GM18507 (cell line): ENCODE results near the gene DMD.

ENCODE experiments used
- DNase-seq: peaks from one replicate; pipeline ENCODE4 v3.0.0; 2011; ENCODE audit warnings: low read depth; ENCODE audit not compliant: insufficient read length; ENCODE audit errors: extremely low spot score
- FAIRE-seq: peaks from 2 replicates; lab custom pipeline; 2011; peaks lifted over from hg19 to GRCh38; lab: Jason Lieb, UNC

DMD gene

DNA sequence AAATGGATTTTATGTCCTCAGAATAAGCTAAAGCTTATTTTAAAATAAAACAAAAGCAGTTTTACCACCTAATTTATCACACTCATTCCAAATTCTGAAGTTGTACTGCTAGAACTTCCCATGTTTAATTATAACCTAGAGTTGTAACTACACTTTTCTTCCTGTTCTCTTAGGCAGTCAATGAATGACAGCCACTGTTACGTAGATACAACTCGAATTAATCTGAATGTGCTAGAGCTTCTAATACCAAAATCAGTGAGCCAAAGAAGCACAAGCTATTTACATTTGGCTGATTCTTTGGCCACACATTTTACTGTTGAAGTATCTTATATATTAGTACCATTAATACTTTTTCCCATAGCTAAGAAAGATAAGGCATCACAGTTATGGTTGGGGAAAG is 2040.6 kb downstream of the DMD start:
- no peak for DNase-seq
- no peak for FAIRE-seq

DNA sequence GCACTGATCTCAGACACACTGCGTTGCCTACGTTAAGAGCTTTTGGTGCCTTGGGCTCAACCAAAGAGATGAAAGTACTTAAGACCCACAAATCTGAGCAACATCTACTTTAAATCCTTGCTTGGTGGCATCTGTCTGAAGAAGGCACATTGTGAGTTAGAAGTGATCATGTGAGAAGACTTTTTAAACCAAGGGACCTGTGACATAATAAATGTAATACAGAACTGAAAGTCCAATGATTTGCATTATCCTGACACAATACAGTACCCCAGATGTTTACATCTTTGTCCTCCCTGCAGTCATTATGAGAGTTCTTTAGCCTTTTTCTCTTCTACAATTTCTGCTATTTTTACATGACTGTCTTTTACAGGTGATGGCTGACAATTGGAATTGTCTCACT is 2042.8 kb downstream of the DMD start:
- peak; percentile 83 for FAIRE-seq
- DNase-seq, result no peak

DNA sequence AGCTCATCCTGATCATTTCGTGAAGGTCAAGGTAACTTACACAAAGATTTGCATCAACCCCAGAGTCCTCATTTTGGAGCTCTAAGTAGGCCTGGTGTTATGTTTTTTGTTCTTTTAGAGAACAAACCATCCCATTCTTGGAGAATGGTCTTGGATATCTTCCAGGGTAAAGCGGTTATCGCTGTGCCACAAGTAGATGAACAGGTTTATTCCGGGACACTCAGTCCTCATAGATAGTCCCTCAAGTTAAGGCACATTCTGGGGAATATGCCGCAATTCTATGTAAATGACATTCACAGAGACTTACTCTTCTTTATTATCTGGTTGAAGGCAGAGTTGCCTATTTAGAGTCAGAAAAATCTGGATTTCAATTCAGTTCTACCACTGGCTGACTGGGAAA is 2044.5 kb downstream of the DMD start:
- DNase-seq (no peak), FAIRE-seq (no peak)

DNA sequence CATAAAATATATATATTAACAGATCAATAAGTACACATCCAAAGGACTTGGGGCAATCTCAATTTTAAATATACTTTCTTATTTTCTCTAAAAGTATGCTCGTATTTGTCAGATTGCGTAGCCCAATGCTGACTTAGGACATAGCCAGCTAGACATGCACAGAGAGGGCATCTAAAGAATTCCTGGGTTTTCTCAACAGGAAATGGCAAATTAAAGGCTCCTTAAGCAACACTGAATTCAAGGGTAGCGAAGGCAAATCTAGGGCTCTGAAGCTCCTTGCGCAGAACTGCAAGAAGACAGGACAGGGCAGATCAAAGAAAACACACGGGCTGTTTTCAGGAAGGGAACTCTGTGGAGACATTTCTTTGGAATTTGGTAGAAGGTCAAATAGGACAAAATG is 2044.9 kb downstream of the DMD start:
- DNase-seq (no peak), FAIRE-seq (no peak)

DNA sequence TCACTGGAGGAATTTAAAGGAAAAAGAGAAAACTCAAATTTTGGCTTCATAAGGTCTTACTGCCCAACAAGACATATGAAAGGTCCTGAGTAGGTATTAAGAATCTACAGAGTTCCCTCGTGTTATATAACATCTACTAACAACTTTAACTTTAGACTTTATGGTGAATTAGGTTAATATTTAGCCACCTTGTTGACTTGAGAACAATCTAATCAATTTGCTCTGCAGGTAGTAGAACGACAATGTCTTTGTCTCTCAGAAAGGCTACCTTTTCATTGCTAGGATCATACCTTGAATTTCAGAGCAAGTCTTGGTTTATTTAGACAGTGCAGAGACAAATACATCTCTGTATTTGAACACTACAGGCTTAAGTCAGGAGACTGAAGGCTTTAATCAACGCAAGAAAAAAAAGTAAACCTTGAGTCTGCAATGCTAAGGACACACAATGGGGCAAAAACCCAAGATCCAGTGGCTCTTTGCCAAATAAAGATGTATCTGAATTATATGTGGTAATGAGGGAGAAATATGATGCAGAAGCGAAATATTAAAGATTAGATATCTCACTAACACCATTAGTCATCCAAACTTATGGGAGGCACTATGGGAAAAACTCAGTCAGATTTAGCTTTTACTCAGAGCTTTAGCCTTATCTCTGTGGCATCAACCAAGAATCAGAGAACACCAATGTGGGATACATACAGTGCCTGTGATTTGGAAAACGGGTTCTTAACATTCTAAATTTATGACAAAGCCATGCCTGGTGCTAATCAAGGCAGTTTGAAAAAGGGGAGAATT is 2045.9 kb downstream of the DMD start:
- no peak for FAIRE-seq
- DNase-seq, result no peak

DNA sequence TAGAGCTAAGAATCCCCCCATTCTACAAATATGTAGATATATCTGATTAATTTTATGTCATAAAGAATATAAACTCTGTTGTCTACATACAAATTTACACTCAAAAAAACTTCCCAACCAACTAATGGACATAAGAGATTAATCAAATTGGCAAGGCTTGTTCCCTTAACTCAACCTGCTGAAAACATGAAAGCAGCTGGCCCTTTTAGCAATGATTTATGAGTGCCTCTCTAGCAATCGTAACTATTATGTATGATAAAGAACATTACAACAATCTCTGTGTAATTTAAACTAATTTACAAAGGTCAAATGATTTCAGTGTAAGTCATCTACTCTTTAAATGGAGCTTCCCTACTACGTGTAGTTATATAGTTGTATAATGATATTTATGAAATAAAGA is 2056.4 kb downstream of the DMD start:
- DNase-seq, result no peak
- no peak for FAIRE-seq

DNA sequence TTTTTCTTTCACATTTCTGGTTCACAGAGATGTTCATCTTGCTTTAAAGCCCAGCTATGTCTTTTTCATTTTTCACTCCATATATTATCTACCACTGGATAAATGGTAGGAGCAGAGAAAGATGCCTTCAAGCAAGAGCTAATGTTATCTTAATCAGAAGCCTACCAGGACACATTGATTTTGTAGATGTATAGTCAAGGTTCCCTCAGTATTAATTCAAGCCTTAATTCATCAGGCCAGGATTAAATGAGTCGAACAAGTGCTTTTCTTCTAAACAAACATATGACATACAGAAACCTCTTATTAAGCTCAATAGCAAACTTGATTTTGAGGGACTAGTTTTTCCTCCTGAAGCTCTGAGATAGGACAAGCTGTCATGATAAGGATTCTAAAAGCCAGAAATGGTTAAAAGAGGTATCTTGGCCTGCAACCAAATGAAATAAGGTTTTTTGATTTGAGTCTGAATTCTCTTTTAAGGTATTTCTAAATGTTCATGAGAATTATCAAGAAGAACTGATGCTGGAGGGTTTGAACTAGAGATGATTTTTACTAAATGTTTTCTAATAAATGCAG is 2057.8 kb downstream of the DMD start:
- DNase-seq (no peak), FAIRE-seq (peak; percentile 39)

DNA sequence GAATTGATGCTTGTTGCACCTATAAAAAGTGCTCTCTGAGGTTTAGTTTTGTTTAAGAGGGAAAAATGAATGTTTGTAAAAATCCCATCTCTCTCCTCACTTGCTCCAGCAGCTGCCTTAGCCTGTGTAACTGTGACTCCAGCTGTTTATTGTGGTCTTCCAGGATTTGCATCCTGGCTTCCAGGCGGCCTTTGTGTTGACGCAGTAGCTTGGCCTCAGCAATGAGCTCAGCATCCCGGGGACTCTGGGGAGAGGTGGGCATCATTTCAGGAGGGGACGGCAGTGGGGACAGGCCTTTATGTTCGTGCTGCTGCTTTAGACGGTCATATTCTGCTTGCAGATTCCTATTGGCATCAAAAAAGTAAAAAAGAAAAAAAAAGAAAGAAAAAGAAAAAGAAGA is 2064.2 kb downstream of the DMD start:
- FAIRE-seq, result no peak

DNA sequence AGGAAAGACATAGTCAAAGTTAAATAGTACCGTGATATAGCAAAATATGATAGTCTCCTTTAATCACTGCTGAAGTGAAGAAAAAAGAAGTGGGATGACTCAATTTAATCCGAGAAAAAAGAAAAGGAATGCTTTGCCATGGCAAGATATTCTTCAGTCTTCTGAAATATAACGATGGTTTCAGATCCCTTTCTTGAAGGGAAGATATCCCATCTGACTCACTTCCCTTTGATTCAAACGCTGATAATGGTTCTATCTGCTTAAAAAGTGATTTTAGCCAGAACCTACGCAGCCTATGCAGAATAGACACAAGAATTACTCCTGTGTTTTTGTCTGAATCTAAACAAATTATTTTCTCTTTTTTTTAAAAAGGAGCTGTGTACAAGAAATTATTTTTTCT is 2071.4 kb downstream of the DMD start:
- FAIRE-seq (no peak), DNase-seq (no peak)

More for the DNA sequence above, 2064.2 kb downstream of the DMD start:
- DNase-seq, result no peak

DNA sequence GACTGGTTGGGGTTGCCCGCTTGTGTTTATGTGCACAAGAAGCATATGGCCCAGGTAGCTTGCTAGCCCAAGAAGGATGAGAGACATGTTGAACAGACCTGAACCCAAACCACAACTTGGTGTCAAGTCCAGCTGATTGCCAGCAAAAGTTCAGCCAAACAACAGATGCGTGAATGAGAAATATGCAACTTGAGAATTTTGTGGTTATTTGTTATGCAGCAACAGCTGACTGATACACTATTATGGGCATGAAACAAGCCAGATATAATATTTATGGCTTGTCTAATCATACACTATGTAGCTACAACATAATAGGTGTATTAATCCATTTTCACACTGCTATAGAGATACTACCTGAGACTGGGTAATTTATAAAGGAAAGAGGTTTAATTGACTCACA is 2073.2 kb downstream of the DMD start:
- DNase-seq, result no peak
- no peak for FAIRE-seq

DNA sequence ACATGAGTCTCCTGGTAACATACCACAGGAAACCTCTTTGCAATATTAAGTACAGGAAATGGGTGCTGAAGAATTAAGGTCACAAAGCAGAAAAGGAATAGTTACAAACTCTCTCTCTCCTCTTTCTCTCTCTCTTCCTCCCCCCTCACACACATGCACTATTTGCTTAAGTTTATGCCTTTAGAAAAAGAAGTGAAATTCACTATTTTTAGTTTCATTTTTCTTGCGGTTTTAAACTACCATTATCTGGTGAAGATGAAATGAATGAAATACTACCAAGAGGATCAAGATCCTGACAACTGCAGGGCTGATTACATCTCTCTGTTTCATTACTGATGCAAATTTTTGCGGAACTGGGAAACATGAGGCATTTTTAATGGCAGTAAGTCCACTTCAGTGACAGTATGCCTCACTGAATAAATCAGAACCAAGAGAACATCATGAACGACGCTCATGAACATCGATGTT is 2075.2 kb downstream of the DMD start:
- DNase-seq, result peak; percentile 15
- FAIRE-seq, result peak; percentile 98

DNA sequence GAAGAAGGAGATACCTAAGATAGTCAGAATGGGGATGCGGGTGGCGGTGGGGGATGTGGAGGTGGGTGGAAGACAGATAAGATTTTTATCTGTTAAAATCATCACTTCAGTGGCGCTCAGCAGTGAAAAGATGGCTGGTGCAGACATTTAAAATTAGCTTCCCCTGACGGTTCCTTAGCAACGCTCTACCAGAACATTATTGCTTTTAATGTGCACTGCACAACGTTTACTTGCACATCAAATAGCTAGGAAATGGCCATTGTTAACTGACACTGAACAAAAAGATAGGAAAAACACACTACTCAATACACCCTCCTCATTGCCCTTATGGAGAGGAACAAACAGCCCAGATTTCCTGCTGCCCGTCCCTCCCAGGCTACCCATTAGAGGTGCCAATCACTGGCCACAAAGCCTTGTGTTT is 2078.5 kb downstream of the DMD start:
- FAIRE-seq (no peak), DNase-seq (no peak)

DNA sequence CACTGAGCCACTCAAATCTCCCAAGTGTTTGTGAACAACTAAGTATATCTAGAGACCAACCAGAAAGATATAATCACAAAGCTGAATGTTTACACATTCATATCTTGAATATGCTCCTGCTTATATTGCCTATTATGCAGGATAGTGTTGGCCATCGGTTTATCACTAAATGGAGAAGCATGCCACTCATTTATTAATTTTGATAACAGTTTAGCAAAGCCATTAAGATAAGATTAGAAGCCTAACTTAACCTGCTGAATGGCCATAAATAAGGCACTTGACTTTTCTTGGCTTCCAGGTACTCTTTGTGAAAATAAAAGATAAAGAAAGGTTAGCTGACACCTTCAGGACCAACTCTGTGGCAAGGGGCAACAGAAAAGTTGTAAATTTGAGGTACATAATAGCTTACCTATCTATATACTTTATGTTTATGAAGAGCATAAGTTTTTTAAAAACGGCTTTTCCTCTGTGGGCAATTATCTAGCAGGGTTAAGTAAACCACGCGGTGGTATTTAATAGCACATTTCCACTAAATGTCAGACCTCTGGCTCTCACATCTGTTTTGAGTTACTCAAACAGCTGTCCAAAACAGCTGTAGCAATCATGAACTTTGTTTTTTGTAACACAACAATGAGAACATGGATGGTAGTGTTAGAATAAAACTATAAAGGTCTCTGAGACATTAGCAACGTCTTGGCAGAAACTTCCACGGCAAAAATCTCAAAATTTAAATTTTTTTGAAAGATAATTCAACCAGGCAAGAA is 2080.7 kb downstream of the DMD start:
- DNase-seq (no peak), FAIRE-seq (peak; percentile 33)

DNA sequence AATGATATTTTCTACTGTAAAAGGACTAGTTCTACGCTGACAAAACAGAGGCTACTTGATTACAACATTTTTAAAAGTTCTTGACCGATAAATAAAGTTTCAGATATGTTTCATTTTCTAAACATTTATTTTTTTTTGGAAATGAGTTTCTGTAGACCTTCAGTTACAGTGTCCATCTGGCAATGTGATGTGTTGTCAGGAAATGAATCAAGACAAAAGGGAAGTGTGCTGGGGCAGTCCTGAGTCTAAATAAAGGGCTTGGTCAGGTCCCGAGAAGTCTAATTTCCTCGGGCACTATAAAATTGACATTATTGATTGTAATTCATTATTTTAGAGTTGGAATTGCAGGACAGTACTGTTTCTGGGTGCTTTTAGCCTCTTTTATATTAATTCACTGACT is 2082.5 kb downstream of the DMD start:
- DNase-seq (no peak), FAIRE-seq (no peak)

DNA sequence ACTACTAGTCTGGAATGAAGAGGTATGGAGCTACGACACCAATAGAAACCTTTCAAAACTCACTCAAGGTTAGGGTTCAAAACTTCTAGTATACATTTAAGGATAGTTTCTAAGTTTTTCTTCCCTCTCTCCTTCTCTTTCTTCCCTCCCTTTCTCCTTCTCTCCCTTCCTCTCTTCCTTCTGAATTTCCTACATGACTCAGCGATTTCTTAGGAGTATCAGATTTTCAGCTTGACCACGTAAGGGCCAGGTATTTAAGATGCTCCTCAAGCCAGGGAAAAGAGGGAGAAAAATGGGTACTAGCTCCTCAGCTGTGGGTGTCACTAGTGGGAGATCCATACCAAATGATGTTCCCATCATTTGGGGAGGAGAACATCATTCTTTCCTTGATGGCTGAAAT is 2083.6 kb downstream of the DMD start:
- FAIRE-seq, result no peak

DNA sequence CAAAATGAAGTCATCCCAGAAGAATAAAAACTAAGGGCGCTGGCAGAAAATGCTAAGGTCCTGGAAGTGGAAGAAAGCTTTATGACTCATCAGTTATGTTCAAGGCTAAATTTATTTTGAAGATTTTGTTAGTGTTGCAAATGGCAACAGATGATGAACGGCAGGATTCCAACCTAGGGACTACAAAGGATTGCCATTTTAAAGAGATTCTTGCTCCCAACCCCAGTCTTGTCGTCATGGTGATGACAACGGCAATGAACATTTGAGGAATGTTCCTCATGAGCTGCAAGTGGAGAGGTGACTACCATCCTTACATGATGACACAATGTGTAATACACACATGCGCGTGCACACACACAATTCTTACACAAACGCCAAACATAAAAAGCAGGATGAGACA is 2085.1 kb downstream of the DMD start:
- DNase-seq (no peak), FAIRE-seq (peak; percentile 24)

More for the DNA sequence above, 2083.6 kb downstream of the DMD start:
- DNase-seq, result no peak

DNA sequence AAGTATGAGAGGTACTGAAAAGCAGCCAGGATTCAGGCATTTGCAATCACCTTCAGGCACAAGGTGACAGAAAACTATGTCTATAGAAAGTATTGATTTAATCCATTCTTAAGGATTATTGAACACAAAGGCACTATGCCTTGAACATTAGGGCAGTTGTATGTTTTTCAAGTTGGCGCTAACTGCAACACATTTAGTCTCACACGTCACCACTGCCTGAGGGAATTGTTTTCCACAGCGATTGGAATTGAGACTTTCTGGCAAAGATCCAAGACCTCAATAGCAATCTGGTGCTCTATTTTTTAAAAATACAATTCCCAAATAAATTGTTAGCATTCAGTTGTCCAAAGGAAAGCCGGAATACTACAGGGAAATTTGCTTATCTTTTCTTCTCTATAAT is 2086.8 kb downstream of the DMD start:
- FAIRE-seq, result no peak
- no peak for DNase-seq

DNA sequence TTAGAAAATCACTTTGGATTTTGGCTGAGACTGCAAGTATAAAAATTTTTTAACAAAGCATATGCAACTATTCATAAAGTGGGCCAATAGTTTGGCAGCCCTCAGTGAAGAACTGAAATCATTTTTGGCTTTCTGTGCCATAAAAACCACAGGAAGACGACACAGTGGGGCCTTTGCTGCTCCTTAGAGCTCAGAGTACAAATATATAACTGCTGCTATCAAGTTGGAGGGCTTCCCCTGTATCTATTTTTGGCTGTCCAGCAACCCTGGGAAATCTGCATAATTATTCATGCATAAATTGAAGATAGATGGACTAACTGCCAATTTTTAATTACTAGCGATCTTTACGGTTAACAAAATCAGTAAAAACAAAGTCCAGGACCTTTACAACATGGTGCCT is 2088.0 kb downstream of the DMD start:
- no peak for FAIRE-seq
- DNase-seq, result no peak

DNA sequence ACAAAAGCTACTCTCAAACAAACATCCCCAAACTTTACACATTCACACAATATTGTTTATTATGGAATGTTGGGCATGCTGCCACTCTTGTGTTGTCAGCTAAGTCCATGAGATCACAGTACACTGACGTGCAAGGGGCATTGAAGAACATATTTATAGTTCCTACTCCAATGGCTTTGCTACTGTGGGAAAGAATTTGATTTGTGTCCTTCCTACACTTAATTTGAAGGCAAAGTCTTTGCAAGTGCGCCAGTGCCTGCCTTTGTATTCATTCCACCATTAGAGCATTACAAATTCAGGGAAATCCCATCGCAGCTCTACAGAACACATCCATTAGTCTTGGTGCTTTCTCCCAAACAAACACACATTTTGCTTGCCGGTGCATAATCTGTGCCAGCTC is 2094.1 kb downstream of the DMD start:
- DNase-seq, result no peak
- no peak for FAIRE-seq

DNA sequence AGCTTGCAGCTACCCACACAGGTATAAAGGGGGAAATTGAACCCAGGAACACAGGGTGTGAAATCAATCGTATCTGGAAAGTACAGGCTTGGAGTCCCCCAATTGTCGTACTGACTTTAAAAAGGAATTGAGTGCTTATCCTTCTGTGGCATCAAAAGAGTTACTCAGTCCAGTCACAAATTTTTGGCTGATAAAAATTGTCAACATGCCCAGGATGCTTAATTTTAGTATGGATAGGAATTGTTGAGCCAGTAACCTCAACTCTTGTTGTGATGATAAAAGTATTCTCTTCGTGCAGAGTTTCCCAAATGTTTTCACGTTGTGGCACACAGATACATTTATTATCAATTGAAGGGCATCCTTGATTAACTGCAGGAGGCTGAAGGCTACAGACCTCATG is 2096.0 kb downstream of the DMD start:
- DNase-seq, result no peak
- FAIRE-seq, result no peak

DNA sequence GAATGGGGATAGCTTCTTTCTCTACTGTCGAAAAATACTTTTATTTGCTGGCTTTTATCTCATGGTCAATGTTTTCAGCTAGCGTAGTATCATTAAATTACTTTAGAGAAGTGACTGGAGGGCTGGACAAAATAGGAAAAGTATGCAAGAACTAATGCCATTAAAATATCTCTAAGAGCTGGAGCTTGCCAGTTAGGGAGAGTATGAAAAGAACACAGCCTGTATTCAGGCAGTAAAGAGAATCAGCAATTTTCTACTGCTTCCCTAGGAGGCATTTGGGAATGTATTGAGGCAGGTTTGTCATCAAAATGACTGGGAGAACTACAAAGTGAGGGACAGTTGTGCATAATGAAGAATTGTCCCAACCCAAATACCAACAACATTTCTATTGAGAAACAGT is 2096.5 kb downstream of the DMD start:
- DNase-seq (no peak), FAIRE-seq (no peak)
